ENCODE results near the gene ABCC3.
A peak's percentile ranks its signal among the peaks of the same experiment; 100 is the strongest.

Gene ABCC3

GRCh38 chr17:50662632-50663225 lies 28.0 kb downstream of the ABCC3 start:
- Histone ChIP-seq H3K9ac (ENCODE audit: low read depth, low read length) (no peak overlapping the region), H3K9me3 (ENCODE audit: control insufficient read depth, insufficient read depth, low read length) (no peaks in the 10 kb centered on the region), H3K36me3 (ENCODE audit: control insufficient read depth, insufficient read depth, low read length) (no peaks in the 10 kb centered on the region), H3K27me3 (ENCODE audit: control insufficient read depth, insufficient read depth, low read length) (no peaks in the 10 kb centered on the region), H3K4me3 (ENCODE audit: low read depth, low read length) (no peak overlapping the region), H3K27ac (ENCODE audit: low read depth, low read length) (no peak overlapping the region), H3K4me1 (ENCODE audit: control insufficient read depth, insufficient read depth, low read length) (peaks cover 9% of the 10 kb centered on the region)

DNA sequence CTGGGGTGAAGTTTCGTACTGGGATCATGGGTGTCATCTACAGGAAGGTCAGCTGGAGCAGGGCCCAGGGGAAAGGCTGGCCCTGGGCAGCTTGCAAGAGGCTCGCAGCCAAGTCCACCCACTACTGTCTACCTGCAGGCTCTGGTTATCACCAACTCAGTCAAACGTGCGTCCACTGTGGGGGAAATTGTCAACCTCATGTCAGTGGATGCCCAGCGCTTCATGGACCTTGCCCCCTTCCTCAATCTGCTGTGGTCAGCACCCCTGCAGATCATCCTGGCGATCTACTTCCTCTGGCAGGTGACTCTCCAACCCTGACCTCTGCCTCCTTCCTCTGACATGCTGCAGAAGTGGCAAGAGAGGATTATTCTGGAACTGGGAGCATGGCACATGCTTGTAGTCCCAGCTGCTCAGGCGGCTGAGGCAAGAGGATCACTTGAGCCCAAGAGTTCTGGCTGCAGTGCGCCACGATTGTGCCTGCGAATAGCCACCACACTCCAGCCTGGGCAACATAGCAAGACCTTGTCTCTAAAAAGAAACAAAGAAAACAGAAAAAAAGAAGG lies 29.2 kb downstream of the ABCC3 start:
- H3K36me3 ChIP-seq (ENCODE audit: control insufficient read depth, insufficient read depth, low read length) = no peaks in the 10 kb centered on the region
- peaks cover 14% of the 10 kb centered on the region for H3K4me1 ChIP-seq (ENCODE audit: control insufficient read depth, insufficient read depth, low read length)
- H3K27me3 ChIP-seq (ENCODE audit: control insufficient read depth, insufficient read depth, low read length) = no peaks in the 10 kb centered on the region
- no peaks in the 10 kb centered on the region for H3K9me3 ChIP-seq (ENCODE audit: control insufficient read depth, insufficient read depth, low read length)
- H3K9ac ChIP-seq (ENCODE audit: low read depth, low read length) = no peak overlapping the region
- no peak overlapping the region for H3K4me3 ChIP-seq (ENCODE audit: low read depth, low read length)
- H3K27ac ChIP-seq (ENCODE audit: low read depth, low read length) = no peak overlapping the region

GRCh38 chr17:50664788-50665458 lies 30.2 kb downstream of the ABCC3 start:
- H3K27me3 ChIP-seq (ENCODE audit: control insufficient read depth, insufficient read depth, low read length) = no peaks in the 10 kb centered on the region
- H3K36me3 ChIP-seq (ENCODE audit: control insufficient read depth, insufficient read depth, low read length) = no peaks in the 10 kb centered on the region
- H3K4me1 ChIP-seq (ENCODE audit: control insufficient read depth, insufficient read depth, low read length) = peaks cover 14% of the 10 kb centered on the region
- no peak overlapping the region for H3K9ac ChIP-seq (ENCODE audit: low read depth, low read length)
- no peak overlapping the region for H3K4me3 ChIP-seq (ENCODE audit: low read depth, low read length)
- H3K9me3 ChIP-seq (ENCODE audit: control insufficient read depth, insufficient read depth, low read length) = no peaks in the 10 kb centered on the region
- H3K27ac ChIP-seq (ENCODE audit: low read depth, low read length) = no peak overlapping the region

GRCh38 chr17:50665838-50666237 lies 31.2 kb downstream of the ABCC3 start:
- Histone ChIP-seq H3K4me1 (ENCODE audit: control insufficient read depth, insufficient read depth, low read length) (peaks cover 14% of the 10 kb centered on the region), H3K27ac (ENCODE audit: low read depth, low read length) (no peak overlapping the region)

DNA sequence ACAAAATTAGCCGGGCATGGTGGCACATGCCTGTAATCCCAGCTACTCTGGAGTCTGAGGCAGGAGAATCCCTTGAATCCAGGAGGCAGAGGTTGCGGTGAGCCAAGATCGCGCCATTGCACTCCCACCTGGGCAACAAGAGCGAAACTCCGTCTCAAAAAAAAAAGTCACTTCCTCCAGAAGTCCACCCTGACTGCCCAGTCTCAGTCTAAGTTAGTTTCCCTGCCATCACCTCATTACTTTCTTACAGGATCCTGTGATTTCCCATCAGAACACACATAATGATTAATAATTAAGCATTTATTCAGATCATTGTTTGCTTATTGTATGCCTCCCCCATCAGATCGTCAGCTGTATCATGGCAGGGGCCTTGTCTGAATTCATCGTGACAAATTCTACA lies 31.6 kb downstream of the ABCC3 start:
- Histone ChIP-seq H3K27me3 (ENCODE audit: control insufficient read depth, insufficient read depth, low read length) (no peaks in the 10 kb centered on the region), H3K36me3 (ENCODE audit: control insufficient read depth, insufficient read depth, low read length) (no peaks in the 10 kb centered on the region), H3K27ac (ENCODE audit: low read depth, low read length) (no peak overlapping the region), H3K9me3 (ENCODE audit: control insufficient read depth, insufficient read depth, low read length) (no peaks in the 10 kb centered on the region), H3K4me3 (ENCODE audit: low read depth, low read length) (no peak overlapping the region), H3K9ac (ENCODE audit: low read depth, low read length) (no peak overlapping the region), H3K4me1 (ENCODE audit: control insufficient read depth, insufficient read depth, low read length) (peaks cover 14% of the 10 kb centered on the region)

More at GRCh38 chr17:50665838-50666237, 31.2 kb downstream of the ABCC3 start:
- Histone ChIP-seq H3K4me3 (ENCODE audit: low read depth, low read length) (no peak overlapping the region), H3K27me3 (ENCODE audit: control insufficient read depth, insufficient read depth, low read length) (no peaks in the 10 kb centered on the region), H3K9ac (ENCODE audit: low read depth, low read length) (no peak overlapping the region), H3K9me3 (ENCODE audit: control insufficient read depth, insufficient read depth, low read length) (no peaks in the 10 kb centered on the region), H3K36me3 (ENCODE audit: control insufficient read depth, insufficient read depth, low read length) (no peaks in the 10 kb centered on the region)

DNA sequence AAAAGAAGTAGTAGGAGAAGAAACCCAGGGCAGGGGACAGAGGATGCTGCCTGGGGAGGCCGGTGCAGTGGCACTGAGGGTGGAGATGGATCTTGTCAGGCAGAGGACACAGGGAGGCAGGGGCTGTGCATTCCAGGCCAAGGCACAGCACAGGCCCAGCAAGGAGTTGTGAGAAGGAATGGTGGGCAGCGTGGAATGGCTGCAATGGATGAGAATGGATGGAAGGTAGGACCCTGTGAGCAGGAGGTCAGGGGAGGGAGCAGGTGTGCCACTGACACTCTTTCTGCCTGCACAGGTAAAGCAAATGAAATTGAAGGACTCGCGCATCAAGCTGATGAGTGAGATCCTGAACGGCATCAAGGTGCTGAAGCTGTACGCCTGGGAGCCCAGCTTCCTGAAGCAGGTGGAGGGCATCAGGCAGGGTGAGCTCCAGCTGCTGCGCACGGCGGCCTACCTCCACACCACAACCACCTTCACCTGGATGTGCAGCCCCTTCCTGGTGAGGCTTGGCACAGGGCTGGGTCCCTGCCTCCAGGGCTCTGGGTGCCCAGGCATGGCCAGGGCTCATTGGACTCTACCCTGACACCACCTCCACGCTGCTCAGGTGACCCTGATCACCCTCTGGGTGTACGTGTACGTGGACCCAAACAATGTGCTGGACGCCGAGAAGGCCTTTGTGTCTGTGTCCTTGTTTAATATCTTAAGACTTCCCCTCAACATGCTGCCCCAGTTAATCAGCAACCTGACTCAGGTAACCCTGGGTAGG lies 32.8 kb downstream of the ABCC3 start:
- Histone ChIP-seq H3K27ac (ENCODE audit: low read depth, low read length) (peak overlapping the region; percentile 77), H3K9me3 (ENCODE audit: control insufficient read depth, insufficient read depth, low read length) (no peaks in the 10 kb centered on the region), H3K9ac (ENCODE audit: low read depth, low read length) (no peak overlapping the region), H3K36me3 (ENCODE audit: control insufficient read depth, insufficient read depth, low read length) (no peaks in the 10 kb centered on the region), H3K27me3 (ENCODE audit: control insufficient read depth, insufficient read depth, low read length) (no peaks in the 10 kb centered on the region), H3K4me3 (ENCODE audit: low read depth, low read length) (no peak overlapping the region), H3K4me1 (ENCODE audit: control insufficient read depth, insufficient read depth, low read length) (peaks cover 6% of the 10 kb centered on the region; the same call in 1 of the 2 replicates)

- Histone ChIP-seq H3K36me3 (ENCODE audit: control insufficient read depth, insufficient read depth, low read length) (no peaks in the 10 kb centered on the region), H3K27ac (ENCODE audit: low read depth, low read length) (peak overlapping the region; percentile 77), H3K4me3 (ENCODE audit: low read depth, low read length) (no peak overlapping the region), H3K4me1 (ENCODE audit: control insufficient read depth, insufficient read depth, low read length) (peaks cover 6% of the 10 kb centered on the region; the same call in 1 of the 2 replicates), H3K9ac (ENCODE audit: low read depth, low read length) (no peak overlapping the region), H3K9me3 (ENCODE audit: control insufficient read depth, insufficient read depth, low read length) (no peaks in the 10 kb centered on the region), H3K27me3 (ENCODE audit: control insufficient read depth, insufficient read depth, low read length) (no peaks in the 10 kb centered on the region)
These were observed 33.5 kb downstream of the ABCC3 start for GRCh38 chr17:50668025-50668837.

GRCh38 chr17:50668838-50669581 lies 34.3 kb downstream of the ABCC3 start:
- H3K27ac ChIP-seq (ENCODE audit: low read depth, low read length) = no peak overlapping the region
- no peaks in the 10 kb centered on the region for H3K9me3 ChIP-seq (ENCODE audit: control insufficient read depth, insufficient read depth, low read length)
- H3K4me3 ChIP-seq (ENCODE audit: low read depth, low read length) = no peak overlapping the region
- no peak overlapping the region for H3K9ac ChIP-seq (ENCODE audit: low read depth, low read length)
- no peaks in the 10 kb centered on the region for H3K36me3 ChIP-seq (ENCODE audit: control insufficient read depth, insufficient read depth, low read length)
- no peaks in the 10 kb centered on the region for H3K27me3 ChIP-seq (ENCODE audit: control insufficient read depth, insufficient read depth, low read length)
- peaks cover 6% of the 10 kb centered on the region; the same call in 1 of the 2 replicates for H3K4me1 ChIP-seq (ENCODE audit: control insufficient read depth, insufficient read depth, low read length)

DNA sequence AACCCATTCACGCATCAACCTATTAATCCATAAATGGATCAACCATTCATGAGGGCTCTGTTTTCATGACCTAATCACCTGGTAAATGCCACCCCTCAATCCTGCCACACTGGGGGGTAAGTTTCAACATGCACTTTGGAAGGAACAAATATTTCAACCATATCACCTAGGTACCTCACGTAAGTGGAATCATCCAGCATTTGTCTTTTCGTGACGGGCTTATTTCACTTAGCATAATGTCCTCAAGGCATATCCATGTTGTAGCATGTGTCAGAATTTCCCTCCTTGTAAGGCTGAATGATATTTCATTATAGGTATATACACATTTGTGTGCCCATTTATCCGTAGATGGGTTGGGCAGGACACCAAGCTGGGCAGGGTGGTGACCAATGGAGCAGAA lies 37.4 kb downstream of the ABCC3 start:
- no peak overlapping the region for H3K27ac ChIP-seq (ENCODE audit: low read depth, low read length)
- no peak overlapping the region for H3K4me3 ChIP-seq (ENCODE audit: low read depth, low read length)
- H3K36me3 ChIP-seq (ENCODE audit: control insufficient read depth, insufficient read depth, low read length) = no peaks in the 10 kb centered on the region
- H3K27me3 ChIP-seq (ENCODE audit: control insufficient read depth, insufficient read depth, low read length) = no peaks in the 10 kb centered on the region
- peaks cover 6% of the 10 kb centered on the region; the same call in 1 of the 2 replicates for H3K4me1 ChIP-seq (ENCODE audit: control insufficient read depth, insufficient read depth, low read length)
- H3K9me3 ChIP-seq (ENCODE audit: control insufficient read depth, insufficient read depth, low read length) = no peaks in the 10 kb centered on the region
- no peak overlapping the region for H3K9ac ChIP-seq (ENCODE audit: low read depth, low read length)

Data from HUES48 (cell line).